HG02943 (cell line): ENCODE results near the gene KLK2.

Experiments
- ATAC-seq: cut with Tn5 transposase; IDR thresholded peaks from one replicate; pipeline ENCODE4 v1.9.1; 2021; ENCODE audit warnings: mild to moderate bottlenecking, low read depth, moderate library complexity; ENCODE audit not compliant: unreplicated experiment

KLK2 gene

DNA sequence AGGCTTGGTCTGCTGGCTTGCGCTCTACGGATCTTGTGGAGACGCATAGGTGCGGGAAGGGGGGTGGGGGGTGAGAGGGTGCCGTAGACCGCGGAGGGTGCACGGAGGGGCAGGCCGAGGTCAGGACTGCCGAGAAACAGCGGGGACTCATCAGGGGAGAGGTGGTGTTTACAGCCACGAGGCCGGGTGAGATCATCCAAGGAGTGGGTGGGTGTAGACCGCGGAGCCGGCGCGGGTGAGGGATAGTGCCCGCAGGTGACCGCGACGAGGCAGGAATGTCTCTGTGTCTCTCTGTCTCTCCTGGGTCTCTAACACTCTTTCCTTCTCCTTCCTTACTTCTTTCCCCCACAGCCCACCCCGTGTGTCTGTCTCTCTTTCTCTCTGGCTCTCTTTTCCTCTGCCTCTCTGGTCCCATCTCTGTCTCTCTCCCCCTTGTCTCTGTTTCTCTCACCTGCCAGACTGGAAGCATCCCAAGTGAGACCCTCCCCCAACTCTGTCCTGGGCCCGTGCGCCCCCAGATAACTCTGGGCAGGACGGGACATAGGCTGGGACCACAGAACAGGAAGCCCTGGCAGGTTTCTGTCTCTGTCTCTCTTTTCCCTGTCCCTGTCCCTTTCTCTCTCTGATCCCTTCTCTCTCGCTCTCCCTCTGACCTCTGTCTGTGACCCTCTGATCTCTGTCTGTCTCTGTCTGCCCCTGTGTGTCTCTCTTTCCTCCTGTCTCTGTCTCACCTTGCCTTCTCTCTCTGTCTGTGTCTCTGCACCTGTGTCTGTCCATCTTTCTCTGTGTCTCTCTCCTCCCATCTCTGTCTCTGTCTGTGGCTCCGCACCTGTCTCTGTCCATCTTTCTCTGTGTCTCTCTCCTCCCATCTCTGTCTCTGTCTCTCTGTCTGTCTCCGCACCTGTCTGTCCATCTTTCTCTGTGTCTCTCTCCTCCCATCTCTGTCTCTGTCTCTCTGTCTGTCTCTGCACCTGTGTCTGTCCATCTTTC lies 39.8 kb downstream of the KLK2 start:
- ATAC-seq = no peak

DNA sequence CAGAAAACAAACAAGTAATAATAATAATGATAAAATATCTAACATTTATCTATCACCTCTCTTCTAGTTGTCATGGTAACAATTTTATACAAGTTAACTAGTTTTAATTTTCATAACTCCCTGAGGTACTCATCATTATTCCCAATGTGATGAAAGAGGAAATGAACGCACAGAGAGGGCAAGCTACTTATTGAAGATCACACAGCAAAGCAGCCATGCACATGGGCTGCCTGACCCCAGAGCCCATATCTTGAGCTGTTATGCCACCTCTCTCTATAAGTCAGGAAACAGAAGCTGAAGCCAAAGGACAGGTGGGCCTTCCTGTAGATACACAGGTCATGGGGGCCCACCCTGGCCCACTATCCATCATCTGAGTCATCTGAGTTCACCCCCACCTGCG lies 42.8 kb downstream of the KLK2 start:
- ATAC-seq = no peak

DNA sequence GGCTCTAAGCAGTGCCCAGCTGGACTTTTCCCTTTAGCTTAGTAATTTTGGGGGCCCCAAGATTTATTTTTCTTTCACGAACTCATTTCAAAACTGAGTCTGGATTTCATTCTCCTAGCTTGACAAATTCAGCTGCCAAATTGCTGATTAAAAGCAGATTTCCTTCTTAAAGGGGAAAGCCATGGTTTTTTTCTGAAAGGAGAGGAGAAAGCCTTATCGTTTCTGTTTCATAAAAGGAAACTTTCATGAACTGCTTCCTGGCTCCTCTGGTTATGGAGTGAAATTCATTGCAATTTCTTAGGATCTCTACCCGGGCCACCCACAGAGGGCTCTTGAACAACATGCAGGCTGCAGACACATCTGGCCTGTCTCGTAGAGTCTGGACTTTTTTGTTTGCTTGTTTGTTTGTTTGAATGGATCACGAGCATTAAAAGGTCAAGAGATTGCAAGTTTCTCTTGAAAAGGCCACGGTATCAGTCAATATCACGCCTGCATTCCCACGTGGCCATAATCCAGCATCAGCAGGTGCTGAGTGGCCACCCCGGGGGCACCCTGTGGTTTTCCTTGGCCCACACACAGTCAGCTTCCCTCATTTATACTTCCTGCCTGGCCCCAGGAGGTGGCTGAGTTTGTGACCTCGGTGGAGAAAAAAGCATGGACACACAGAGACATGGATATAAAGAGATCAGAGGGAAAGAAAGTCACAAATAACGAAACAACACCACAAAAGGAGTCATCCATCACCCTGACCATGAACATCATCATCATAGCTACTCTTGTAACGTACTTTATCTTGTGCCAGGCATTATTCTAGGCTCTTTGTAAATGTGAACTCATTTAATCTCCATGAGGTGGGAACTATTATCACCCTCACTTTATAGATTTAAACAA lies 48.4 kb downstream of the KLK2 start:
- no peak for ATAC-seq

DNA sequence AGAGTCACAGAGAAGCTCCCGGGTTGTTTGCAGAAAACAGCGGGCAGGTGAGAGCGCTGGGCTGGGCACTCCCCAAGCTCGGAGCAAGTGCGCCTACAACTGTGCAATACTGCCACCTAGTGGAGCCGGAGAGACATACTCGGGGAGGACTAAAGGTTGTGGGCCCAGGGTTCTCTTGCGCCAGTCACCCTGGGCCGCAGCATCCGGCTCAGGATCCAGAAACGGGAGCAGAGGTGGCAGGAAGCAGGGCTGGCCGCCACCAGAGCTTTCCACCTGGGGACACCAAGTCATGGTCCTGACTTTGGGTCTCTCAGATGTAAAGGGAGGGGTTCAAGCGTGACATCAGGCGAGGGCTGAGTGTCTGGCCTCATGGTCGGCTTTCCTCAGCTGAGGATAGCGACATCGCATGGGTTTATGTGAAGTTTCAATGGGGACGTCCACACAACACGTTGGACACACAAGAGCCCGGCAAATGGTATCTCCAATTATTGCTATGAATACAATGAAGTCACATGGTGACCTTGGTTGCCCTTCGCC lies 49.1 kb downstream of the KLK2 start:
- no peak for ATAC-seq

DNA sequence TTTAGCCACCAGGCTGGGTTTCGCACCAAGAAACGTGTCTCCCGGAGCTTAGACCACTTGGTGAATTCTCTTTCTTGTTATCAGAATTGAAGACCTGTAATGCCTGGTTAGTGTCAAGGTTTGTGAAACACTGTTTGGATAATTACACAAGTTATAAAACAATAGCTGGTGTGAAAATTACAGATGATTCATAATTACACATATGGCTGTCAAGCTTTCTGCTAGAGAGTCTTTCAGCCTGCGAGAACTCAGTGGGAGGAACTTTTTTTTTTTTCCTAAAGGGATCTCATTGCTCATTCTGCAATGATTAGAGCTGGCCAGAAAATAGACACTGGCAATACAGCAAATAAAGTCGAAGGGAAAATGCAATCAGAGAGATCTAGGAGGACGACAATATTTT lies 51.3 kb downstream of the KLK2 start:
- ATAC-seq = no peak

DNA sequence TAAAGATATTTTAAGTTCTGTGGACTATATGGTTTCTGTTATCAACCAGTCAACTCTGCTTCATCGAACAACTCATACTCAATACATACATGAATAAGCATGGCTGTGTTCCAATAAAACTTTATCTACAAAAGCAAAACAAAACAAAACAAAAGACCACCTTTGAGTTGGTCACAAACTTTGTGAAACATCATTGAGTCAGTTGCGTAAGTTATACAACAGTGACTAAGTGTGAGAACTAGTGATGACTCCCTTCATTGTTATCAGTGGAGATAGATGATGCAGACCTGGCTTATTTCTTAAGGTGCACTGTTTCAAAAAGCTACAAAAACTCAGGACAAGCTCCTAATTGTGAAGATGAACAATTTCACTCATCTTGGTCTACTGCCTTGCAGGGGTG lies 52.5 kb downstream of the KLK2 start:
- ATAC-seq = no peak

DNA sequence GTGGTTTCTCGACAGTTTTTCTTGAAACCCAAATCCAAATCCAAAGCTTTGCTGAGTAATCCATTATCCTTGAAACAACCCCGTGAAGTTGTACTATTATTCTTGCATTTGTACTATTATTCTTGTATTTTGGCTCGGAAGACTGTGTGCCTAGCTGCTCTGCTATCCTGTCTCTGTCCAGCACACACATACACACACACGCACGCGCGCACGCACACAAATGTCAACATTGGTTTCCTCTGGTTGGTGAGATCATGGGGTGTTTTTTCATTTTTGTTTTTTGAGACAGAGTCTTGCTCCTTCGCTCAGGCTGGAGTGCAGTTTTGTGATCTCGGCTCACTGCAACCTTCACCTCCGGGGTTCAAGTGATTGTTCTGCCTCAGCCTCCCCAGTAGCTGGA lies 52.9 kb downstream of the KLK2 start:
- no peak for ATAC-seq

DNA sequence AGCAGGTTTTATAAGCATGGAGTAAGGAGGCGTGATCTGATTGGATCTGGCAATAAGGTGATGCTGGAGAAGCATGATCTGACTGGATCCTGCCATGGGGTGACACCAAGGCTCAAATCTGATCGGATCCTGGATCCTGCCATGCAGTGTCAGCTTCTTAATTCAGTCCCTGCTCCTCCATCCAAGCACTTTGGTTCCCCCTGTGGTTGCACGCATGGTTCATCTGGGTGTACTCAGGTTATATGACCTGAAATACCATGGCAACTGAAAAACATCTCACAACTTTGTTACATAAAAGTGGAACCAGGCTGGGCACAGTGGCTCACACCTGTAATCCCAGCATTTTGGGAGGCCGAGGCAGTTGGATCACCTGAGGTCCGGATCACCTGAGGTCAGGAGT lies 55.6 kb downstream of the KLK2 start:
- no peak for ATAC-seq
